Measurements from ENCODE around the gene CNN3. TPM values are rescaled to one million over a fixed set of nuclear protein-coding genes. Genes with fewer than 3 reads are reported as not detected.

CNN3 gene
- total and polyA plus RNA-seq, 2 donors = 163 to 350 TPM

- Histone ChIP-seq H3K4me3 (ENCODE audit: low read depth, low read length) (no peak overlapping the region), H3K36me3 (ENCODE audit: insufficient read depth) (no peaks in the 10 kb centered on the region), H3K27ac (ENCODE audit: low read depth) (no peak overlapping the region), H3K4me1 (ENCODE audit: insufficient read depth) (no peaks in the 10 kb centered on the region)
- no peak for DNase-seq (ENCODE audit: extremely low spot score)
- WGBS = 97% methylated on average over 3 of the region's 3 CpGs
Observed at GRCh38 chr1:94940738-94941137, 13.8 kb upstream of the CNN3 start.

- no peaks in the 10 kb centered on the region for H3K36me3 ChIP-seq (ENCODE audit: insufficient read depth)
- 95% methylated on average over 1 of the region's 1 CpG for WGBS
- no peak for DNase-seq (ENCODE audit: extremely low spot score)
- no peak overlapping the region for H3K27ac ChIP-seq (ENCODE audit: low read depth)
- no peak overlapping the region for H3K4me3 ChIP-seq (ENCODE audit: low read depth, low read length)
- H3K4me1 ChIP-seq (ENCODE audit: insufficient read depth) = no peaks in the 10 kb centered on the region
Observed at GRCh38 chr1:94937820-94938219, 10.9 kb upstream of the CNN3 start.

- no peak overlapping the region for H3K27ac ChIP-seq (ENCODE audit: low read depth)
- no peak for DNase-seq (ENCODE audit: extremely low spot score)
- 42% methylated on average over 5 of the region's 5 CpGs for WGBS
- H3K4me3 ChIP-seq (ENCODE audit: low read depth, low read length) = no peak overlapping the region
- H3K4me1 ChIP-seq (ENCODE audit: insufficient read depth) = no peaks in the 10 kb centered on the region
- H3K36me3 ChIP-seq (ENCODE audit: insufficient read depth) = no peaks in the 10 kb centered on the region
Observed at GRCh38 chr1:94936861-94937620, 10.1 kb upstream of the CNN3 start.

- Histone ChIP-seq H3K4me1 (ENCODE audit: insufficient read depth) (no peaks in the 10 kb centered on the region), H3K4me3 (ENCODE audit: low read depth, low read length) (no peak overlapping the region), H3K27ac (ENCODE audit: low read depth) (no peak overlapping the region), H3K36me3 (ENCODE audit: insufficient read depth) (no peaks in the 10 kb centered on the region)
- WGBS = 63% methylated on average over 1 of the region's 1 CpG
- DNase-seq (ENCODE audit: extremely low spot score) = no peak
Observed at GRCh38 chr1:94935476-94935875, 8.6 kb upstream of the CNN3 start.

- WGBS = 91% methylated on average over 1 of the region's 1 CpG
- Histone ChIP-seq H3K4me1 (ENCODE audit: insufficient read depth) (no peaks in the 10 kb centered on the region), H3K27ac (ENCODE audit: low read depth) (no peak overlapping the region), H3K4me3 (ENCODE audit: low read depth, low read length) (no peak overlapping the region), H3K36me3 (ENCODE audit: insufficient read depth) (no peaks in the 10 kb centered on the region)
- DNase-seq (ENCODE audit: extremely low spot score) = no peak
Observed at GRCh38 chr1:94935034-94935433, 8.1 kb upstream of the CNN3 start.

- Histone ChIP-seq H3K4me3 (ENCODE audit: low read depth, low read length) (no peak overlapping the region), H3K4me1 (ENCODE audit: insufficient read depth) (no peaks in the 10 kb centered on the region), H3K27ac (ENCODE audit: low read depth) (no peak overlapping the region), H3K36me3 (ENCODE audit: insufficient read depth) (no peaks in the 10 kb centered on the region)
- WGBS = 76% methylated on average over 2 of the region's 2 CpGs
- no peak for DNase-seq (ENCODE audit: extremely low spot score)
Observed at GRCh38 chr1:94934551-94934950, 7.6 kb upstream of the CNN3 start.

- 95% methylated on average over 7 of the region's 7 CpGs for WGBS
- DNase-seq (ENCODE audit: extremely low spot score) = no peak
- no peak overlapping the region for H3K27ac ChIP-seq (ENCODE audit: low read depth)
- no peaks in the 10 kb centered on the region for H3K4me1 ChIP-seq (ENCODE audit: insufficient read depth)
- no peak overlapping the region for H3K4me3 ChIP-seq (ENCODE audit: low read depth, low read length)
- H3K36me3 ChIP-seq (ENCODE audit: insufficient read depth) = no peaks in the 10 kb centered on the region
Observed at GRCh38 chr1:94931254-94931841, 4.4 kb upstream of the CNN3 start.

- H3K36me3 ChIP-seq (ENCODE audit: insufficient read depth) = no peaks in the 10 kb centered on the region
- H3K4me3 ChIP-seq (ENCODE audit: low read depth, low read length) = no peak overlapping the region
- no peak overlapping the region for H3K27ac ChIP-seq (ENCODE audit: low read depth)
- H3K4me1 ChIP-seq (ENCODE audit: insufficient read depth) = no peaks in the 10 kb centered on the region
- 58% methylated on average over 11 of the region's 11 CpGs for WGBS
- DNase-seq (ENCODE audit: extremely low spot score) = no peak
Observed at GRCh38 chr1:94929351-94930217, 2.7 kb upstream of the CNN3 start.

GRCh38 chr1:94928293-94928939 lies 1.5 kb upstream of the CNN3 start:
- H3K4me3 ChIP-seq (ENCODE audit: low read depth, low read length) = no peak overlapping the region
- no peak overlapping the region for H3K27ac ChIP-seq (ENCODE audit: low read depth)
- peaks cover 2% of the 10 kb centered on the region for H3K4me1 ChIP-seq (ENCODE audit: insufficient read depth)
- no peaks in the 10 kb centered on the region for H3K36me3 ChIP-seq (ENCODE audit: insufficient read depth)
- no peak for DNase-seq (ENCODE audit: extremely low spot score)
- 70% methylated on average over 7 of the region's 7 CpGs for WGBS

GRCh38 chr1:94927405-94928175 lies 680 bp upstream of the CNN3 start:
- DNase-seq (ENCODE audit: extremely low spot score) = no peak
- H3K36me3 ChIP-seq (ENCODE audit: insufficient read depth) = no peaks in the 10 kb centered on the region
- peak overlapping the region; percentile 85 for H3K4me3 ChIP-seq (ENCODE audit: low read depth, low read length)
- WGBS = 7% methylated on average over 40 of the region's 40 CpGs
- H3K4me1 ChIP-seq (ENCODE audit: insufficient read depth) = peaks cover 2% of the 10 kb centered on the region
- peak overlapping the region; percentile 92 for H3K27ac ChIP-seq (ENCODE audit: low read depth)

- WGBS = under 1% methylated on average over 78 of the region's 78 CpGs
- Histone ChIP-seq H3K36me3 (ENCODE audit: insufficient read depth) (no peaks in the 10 kb centered on the region), H3K4me1 (ENCODE audit: insufficient read depth) (peaks cover 2% of the 10 kb centered on the region), H3K4me3 (ENCODE audit: low read depth, low read length) (peak overlapping the region; percentile 85), H3K27ac (ENCODE audit: low read depth) (peak overlapping the region; percentile 99)
- DNase-seq (ENCODE audit: extremely low spot score) = no peak
Observed at GRCh38 chr1:94926126-94926914, 590 bp downstream of the CNN3 start.

GRCh38 chr1:94925561-94926125 lies 1.3 kb downstream of the CNN3 start:
- DNase-seq (ENCODE audit: extremely low spot score) = peak; percentile 88
- no peaks in the 10 kb centered on the region for H3K36me3 ChIP-seq (ENCODE audit: insufficient read depth)
- H3K4me1 ChIP-seq (ENCODE audit: insufficient read depth) = peaks cover 2% of the 10 kb centered on the region
- WGBS = 2% methylated on average over 23 of the region's 23 CpGs
- H3K4me3 ChIP-seq (ENCODE audit: low read depth, low read length) = peak overlapping the region; percentile 85
- peak overlapping the region; percentile 99 for H3K27ac ChIP-seq (ENCODE audit: low read depth)
